Kidney epithelial cell (primary cell): ENCODE results near the gene SLC4A4. TPM values are rescaled to one million over a fixed set of nuclear protein-coding genes. Genes with fewer than 3 reads are reported as not detected.

Source experiments
- DNase-seq: peaks from one replicate; pipeline ENCODE4 v3.0.0-alpha.2; 2010; ENCODE audit warnings: low read depth
- H3K27me3 ChIP-seq: 2 replicates; pipeline ENCODE4 v1.6.0; 2011; ENCODE audit warnings: low read length; ENCODE audit not compliant: control insufficient read depth, insufficient read depth
- H3K36me3 ChIP-seq: 2 replicates; pipeline ENCODE4 v1.5.1; 2011; ENCODE audit warnings: low read length; ENCODE audit not compliant: control insufficient read depth, insufficient read depth
- H3K4me3 ChIP-seq: 2 replicates; pipeline ENCODE4 v1.5.1; 2011; ENCODE audit warnings: low read depth, mild to moderate bottlenecking, control low read depth, low read length
- CTCF ChIP-seq: IDR thresholded peaks from 2 replicates; pipeline ENCODE4 v1.5.1; 2011; ENCODE audit warnings: mild to moderate bottlenecking, moderate library complexity, low read length, control low read depth, inconsistent platforms; ENCODE audit not compliant: insufficient read depth, poor library complexity, severe bottlenecking
- total RNA-seq: library from RNA; depleted of rRNA; stranded (reverse); fragments of >200 nt; gene quantifications from 2 replicates; pipeline ENCODE4 v1.2.3, GENCODE V29; 2015

The SLC4A4 gene
- total RNA-seq, 1 donor from 2014 or later = 2.7 TPM

DNA sequence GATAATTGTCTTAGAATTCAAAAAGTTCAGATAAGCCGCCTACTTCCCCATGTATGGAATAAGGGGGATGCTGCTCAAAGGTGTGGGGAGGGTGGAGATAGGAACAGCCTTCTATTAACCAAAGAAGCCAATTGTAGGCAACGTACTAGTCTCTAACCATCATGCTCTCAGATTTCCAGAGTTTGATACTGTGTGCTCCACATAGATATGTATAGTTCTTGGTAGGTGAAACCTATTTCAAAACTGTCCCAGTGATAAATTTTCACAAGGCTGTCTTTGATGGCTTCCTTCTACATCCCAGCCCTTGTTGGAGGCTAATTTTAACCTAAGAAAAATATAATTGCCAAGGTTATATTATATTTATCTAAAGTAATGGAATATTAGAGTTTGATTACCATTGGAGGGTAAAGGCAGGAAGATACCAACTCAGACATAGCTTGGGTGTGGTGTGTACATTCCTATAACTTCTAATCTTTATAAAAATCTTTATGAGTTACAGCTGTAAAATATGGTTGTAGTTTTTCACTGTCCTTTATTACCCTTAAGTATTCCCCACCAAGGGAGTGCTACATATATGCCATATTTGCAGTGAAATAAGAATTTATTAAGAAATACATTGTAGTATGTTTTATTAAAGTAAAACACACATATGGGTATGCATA, 87.7 kb downstream of the SLC4A4 start:
- no peaks in the 10 kb centered on the region for H3K36me3 ChIP-seq
- H3K4me3 ChIP-seq = no peak overlapping the region
- H3K27me3 ChIP-seq = no peaks in the 10 kb centered on the region
- TF ChIP-seq CTCF = no peak
- DNase-seq = no peak

DNA sequence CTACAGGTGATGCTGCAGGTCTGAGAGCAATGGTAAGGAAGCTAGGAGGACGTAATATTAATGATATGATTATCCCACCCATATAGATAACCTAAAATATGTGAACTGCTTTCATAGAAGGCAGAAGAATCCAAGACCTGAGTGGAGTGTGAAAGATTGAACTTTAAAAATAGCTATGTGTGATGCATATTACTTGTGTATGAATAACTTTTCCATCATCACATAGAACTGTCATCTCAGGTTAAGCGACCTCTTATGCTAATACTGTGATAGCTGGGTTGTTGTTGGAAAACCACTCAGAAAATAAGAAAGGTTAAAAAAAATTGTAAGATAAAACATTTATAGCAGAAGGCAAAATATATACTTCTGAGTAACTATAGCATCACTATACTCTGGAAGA, 90.3 kb downstream of the SLC4A4 start:
- Histone ChIP-seq H3K27me3 (no peaks in the 10 kb centered on the region), H3K4me3 (no peak overlapping the region), H3K36me3 (no peaks in the 10 kb centered on the region)
- no peak for DNase-seq
- TF ChIP-seq CTCF = no peak

DNA sequence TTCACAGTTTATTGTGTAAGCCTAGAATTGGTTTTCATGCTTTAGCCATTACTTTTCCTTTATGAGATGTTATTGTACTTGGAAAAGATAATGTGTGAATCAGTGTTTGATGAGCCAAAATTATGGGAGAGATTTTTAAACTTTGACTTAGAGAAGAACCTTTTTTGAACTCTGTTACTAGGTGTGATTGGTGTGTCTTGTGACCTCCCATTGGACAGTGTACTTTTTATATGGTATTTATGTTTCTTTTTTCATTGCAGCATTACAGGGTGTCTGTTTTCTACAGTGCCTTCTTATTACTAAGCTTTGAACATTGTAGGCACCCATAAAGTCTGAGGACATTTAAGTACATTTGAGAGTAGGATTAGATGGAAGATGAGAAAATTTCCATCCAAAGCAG, 91.1 kb downstream of the SLC4A4 start:
- Histone ChIP-seq H3K36me3 (no peaks in the 10 kb centered on the region), H3K27me3 (no peaks in the 10 kb centered on the region), H3K4me3 (no peak overlapping the region)
- TF ChIP-seq CTCF = no peak
- DNase-seq = no peak

DNA sequence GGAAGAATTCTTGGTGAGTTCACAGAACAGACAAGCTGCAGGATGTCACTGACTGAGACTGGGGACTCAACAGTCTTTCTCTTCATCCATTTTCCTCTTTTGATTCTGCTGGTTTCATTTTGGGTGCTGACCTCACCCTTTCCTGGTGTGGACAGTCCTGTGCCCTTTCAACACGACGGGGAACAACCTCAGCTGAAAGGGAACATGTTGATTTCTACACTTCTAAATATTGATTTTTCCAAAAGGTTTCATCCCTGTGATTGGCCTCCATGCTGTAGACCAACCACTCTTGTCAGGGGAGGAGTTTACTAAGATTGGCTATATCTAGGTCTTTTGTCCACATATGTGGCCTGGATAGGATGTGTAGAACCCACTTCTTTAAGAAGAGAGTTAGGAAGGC, 91.8 kb downstream of the SLC4A4 start:
- TF ChIP-seq CTCF = no peak
- no peaks in the 10 kb centered on the region for H3K27me3 ChIP-seq
- DNase-seq = no peak
- H3K36me3 ChIP-seq = no peaks in the 10 kb centered on the region
- H3K4me3 ChIP-seq = no peak overlapping the region

- Histone ChIP-seq H3K27me3 (no peaks in the 10 kb centered on the region), H3K36me3 (no peaks in the 10 kb centered on the region), H3K4me3 (no peak overlapping the region)
- DNase-seq = no peak
- no peak for TF ChIP-seq CTCF
Observed at GRCh38 chr4:71440612-71441011, 101.8 kb downstream of the SLC4A4 start.
